HG03432 (cell line): ENCODE measurements around the gene C12orf50.
"Not testable (repeated sequence)": the region's sequence is repeated elsewhere in the genome, so short reads cannot be mapped to it uniquely, and the experiment has no call there.

Source experiments
- ATAC-seq: cut with Tn5 transposase; IDR thresholded peaks from one replicate; pipeline ENCODE4 v1.9.1; 2021; ENCODE audit warnings: mild to moderate bottlenecking, moderate library complexity; ENCODE audit not compliant: unreplicated experiment

Gene C12orf50

DNA sequence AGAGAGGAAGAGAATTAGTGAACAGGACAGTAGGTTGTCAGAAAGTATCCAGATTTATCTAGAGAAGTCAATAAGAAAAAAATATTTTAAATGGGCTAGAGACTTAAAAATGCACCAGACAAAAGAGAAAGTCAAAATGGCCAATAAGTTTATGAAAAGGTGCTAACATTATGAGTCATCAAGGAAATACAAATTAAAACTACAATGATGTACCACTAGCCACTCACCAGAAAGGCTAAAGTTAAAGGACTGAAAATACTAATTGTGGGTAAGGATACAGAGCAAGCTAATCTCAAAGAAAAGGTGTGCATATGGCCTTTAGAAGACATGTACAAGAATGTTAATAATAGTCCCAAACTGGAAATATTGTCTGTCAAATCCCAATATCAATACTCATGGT is 37.7 kb downstream of the C12orf50 start:
- no peak for ATAC-seq

DNA sequence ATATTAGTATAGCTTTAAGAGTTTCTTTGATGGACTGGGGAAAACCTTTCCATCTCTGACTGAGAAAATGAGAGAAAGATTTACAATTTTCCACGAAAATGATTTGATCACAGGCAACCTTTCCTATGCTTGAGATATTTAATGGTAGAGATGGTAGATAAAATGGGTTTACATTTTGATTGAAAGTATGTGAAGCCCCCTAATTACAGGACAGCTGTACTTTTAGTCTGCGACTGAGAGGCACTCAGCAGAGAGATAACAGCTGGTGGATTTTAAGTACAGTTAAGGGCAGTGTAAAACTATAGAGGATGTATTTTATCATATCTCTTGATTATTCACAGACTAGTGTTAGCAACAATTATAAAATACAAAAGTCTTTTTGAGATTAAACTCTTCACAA is 40.7 kb downstream of the C12orf50 start:
- no peak for ATAC-seq

DNA sequence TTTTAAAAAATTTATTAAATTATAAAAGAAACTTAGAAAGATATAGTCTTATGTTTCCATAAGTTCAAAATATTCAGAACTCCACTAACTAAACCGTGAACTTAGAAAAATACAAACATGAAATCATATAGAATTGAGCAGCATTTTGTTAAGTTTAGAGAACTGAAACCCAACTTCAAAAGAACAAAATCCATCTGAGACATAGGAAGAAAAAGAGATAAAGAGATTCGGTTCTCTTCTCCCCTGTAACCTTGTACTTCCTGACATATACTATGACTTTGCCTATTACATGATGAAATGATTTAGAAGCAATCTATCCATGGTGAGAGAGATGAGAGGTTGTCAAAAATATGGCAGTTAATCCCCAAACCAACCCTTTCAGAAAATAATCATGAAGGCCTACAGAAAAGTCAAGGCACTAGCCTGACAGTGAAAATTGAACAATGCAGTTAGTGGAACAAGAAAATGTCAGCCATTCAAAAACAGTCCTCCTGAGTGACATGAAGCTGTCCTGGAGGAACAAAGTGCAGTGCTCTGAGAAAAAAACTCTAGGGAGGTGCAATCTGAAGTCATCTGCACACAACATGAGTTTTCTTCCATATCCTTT is 44.0 kb downstream of the C12orf50 start:
- no peak for ATAC-seq

DNA sequence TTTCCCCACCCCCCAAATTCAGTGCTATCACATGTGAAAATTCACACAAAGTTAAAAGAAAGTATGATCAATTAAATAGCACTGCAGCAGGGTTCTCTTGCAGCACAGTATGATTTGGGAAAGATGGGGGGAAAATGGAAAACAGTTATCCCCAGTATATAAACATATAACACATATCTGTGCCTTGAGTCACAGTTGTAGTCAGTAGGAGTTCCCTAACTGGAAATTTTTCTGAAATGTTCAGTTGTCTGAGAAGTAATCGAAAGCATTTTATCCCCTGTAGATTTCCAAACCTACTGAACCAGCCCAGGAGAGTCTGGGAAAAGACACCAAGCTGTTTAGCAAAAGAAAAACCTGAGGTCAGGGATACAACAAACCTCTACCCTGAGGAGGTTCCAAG is 47.0 kb downstream of the C12orf50 start:
- ATAC-seq: no peak

DNA sequence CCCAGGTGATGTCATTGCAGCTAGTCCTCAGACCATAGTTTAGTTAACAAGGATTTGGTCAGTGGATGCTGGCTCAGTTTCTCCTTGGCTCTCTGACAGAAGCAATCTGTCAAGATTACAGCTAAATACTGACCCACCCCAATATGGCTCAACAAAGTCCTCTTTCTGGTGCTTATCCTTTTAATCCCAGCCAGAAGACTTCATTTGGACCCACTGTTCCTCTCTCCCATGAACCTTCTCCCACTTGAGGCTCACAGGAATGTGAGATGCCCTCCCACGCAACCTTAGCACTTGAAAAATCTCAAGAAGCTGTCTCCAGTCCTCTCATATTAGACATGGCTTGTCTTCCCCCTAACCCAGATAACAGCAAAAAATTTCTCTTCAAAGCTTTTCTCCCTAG is 47.7 kb downstream of the C12orf50 start:
- no peak for ATAC-seq

DNA sequence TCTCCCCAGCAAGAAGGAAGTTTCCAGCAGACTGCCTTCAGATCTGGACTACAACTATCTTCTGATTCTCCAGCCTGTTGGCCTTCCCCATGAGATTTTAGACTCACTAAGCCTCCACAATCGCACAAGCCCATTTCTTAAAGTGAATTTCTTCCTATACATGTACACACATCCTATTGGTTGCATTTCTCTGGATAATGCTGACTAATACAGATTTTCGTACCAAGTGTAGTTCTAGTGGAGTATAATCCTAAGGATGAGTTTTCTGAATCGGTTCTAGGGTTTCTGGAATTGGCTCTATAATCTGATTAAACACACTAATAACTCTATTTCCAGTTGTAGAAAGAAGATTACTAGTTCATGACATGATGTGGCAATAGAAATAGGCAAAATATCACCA is 53.3 kb downstream of the C12orf50 start:
- ATAC-seq: no peak

DNA sequence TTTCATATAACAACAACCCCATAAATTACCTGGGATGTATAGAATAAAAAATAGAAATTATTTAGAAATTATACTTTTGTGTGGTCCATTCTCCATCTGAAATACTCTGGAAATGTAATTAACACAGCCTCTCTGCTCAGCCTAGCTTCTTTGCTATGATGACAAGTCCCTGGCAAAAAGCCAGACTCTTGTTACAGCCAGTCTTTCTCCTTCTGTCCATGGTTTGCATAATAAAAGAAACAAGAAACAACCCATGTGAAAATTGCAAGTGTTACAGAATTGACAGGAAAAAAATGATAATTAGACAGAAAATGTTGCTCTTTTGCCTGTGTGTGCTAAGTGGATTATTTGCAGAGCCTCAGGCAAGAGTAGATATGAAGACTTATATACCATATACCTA is 61.3 kb downstream of the C12orf50 start:
- no peak for ATAC-seq

DNA sequence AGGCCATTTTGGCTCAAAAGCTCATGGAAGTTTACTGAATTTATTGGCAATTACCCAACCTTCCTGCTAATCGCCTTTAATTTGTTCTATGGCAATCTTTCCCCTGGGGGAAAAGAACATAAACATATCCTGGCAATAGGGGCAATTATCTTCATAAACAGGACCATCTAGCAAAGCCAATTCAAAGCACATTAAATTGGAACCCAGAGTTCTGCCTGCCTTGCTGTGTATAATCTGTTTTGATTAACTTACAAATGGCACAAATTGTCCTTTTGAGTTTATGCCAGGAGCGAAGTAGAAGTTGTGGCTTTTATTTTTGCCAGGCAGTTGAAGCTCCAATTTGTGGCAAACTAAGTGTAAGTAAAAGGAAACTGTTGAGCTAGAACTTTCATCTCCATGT is 68.6 kb downstream of the C12orf50 start:
- ATAC-seq: no peak

DNA sequence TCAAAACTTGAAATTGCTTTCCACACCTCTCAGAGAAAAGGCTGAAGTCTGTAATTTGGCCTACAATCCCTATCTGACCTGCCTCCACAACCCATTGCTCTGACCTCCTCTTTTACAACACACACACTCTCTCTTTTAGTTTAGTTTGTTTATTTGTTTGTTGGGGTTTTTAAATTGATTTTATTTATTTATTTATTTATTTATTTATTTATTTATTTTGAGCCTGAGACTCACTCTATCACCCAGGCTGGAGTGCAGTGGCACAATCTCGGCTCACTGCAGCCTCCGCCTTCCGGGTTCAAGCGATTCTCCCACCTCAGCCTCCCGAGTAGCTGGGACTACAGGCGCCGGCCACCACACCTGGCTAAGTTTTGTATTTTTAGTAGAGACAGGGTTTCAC is 75.2 kb downstream of the C12orf50 start:
- not testable (repeated sequence) for ATAC-seq

DNA sequence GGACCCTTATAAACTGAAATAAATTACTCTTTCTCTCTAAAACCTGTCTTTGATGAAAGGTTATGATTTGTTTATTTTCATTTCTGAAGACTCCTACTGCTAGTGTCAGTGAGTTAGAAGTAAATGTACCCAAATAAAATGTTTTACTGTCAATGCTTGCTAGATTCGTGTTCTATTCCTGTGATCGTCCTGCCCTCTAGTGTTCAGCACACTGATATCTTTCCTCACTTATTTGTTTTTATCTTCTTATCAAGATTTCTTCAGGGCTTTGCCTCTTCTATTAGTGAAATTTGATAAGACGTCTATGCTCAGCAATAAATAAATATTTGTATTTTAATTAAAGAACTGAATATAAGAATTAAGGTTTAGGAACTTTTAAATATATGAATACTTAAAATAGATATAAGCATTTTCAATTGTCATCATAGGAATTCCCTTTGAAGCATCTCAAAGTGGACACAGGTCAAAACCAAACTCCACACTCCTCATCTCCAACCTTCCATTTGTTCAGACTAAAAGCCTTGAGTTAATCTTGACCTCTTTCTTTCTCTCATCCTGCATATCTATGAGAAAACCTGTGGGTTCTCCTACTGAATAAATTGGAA is 75.8 kb downstream of the C12orf50 start:
- peak; percentile 57 for ATAC-seq

DNA sequence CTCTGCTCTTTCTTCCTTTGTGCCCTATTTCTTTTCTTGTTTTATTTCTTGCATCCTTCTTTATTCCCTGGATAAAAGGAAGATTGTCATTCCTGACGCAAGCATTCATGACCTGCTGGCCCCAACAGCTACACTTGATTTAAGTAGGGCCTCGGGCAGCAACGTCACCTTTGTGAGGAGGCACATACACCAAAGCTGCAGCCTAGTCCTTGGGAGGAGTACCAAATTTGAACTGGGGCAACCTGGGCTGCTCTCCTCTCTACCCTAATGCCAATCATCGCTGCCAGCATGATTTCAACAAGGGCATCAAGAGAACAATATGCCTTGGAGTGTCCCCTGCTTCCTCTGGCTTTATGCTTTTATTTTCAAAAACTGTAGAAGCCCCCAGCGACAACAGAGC is 76.4 kb downstream of the C12orf50 start:
- ATAC-seq: peak; percentile 5

DNA sequence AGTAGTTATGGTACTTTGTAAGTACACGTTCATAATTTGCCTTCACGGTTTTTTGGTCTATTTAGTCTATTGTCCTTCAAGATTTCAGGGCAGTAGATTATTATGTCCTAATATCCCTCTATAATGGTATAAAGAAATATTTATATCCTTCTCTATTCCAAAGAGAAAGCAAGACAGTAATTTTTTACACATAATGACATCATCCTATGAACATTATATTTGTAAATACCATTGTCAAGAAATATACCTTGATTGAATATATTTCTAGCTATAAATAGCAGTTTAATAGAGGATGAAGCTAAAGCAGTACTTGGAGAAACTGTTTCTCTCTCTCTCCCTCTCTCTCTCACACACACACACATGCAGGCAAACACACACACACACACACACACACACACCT is 77.0 kb downstream of the C12orf50 start:
- ATAC-seq: no peak

DNA sequence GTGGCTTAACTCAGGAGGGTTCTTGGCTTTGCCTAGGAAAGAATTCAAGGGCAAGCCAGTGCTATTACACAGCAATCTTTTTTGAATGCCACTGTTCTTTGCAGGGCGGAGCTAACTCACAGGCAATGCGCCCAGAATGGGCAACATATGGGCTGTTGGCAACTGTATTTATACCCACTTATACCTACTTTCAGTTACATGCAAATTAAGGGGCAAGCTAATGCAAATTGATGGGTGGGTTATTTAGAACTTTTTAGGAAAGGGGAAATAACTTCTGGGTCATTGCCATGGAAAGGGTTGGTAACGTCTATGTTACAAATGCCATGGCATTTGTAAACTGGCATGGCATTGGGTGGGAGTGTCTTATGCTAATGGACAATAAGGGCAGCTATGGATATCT is 85.4 kb downstream of the C12orf50 start:
- ATAC-seq: no peak

DNA sequence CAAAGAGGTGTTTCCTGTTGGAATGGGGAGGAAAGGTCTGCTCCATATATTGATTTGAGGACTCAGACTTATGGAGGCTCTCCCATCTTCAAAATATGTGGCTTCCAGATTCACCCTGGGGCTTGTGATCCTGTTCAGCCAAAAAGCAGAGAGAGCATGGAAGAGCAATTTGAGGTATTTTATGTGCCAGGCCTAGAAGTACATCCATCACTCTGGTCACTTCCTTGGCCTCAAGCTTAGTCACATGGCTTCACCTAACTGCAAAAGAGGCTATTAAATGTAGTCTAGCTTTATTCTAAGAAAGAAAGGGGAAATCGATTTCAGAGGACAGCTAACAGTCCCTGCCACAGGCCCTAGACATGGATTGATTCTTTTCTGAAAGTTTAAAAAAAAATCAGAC is 86.2 kb downstream of the C12orf50 start:
- ATAC-seq: no peak

DNA sequence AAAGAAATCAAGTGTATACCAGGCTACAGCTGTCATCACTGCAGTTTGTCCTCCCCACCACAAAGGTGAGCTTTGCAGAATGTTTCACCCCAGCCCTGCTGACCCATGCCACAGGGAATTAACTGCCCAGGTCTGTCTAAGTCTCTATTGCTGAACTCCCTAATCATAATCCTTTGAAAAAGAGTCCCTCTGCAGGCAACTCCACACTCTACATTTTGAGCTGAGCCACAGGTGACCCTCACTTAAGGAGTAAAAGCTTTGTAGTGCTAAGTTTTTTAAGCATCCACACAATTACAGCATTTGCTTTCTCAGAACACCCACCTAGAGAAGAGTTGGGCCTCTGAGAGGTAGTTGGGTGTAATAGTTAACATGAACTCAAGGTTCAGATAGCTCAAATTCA is 90.0 kb downstream of the C12orf50 start:
- ATAC-seq: no peak

DNA sequence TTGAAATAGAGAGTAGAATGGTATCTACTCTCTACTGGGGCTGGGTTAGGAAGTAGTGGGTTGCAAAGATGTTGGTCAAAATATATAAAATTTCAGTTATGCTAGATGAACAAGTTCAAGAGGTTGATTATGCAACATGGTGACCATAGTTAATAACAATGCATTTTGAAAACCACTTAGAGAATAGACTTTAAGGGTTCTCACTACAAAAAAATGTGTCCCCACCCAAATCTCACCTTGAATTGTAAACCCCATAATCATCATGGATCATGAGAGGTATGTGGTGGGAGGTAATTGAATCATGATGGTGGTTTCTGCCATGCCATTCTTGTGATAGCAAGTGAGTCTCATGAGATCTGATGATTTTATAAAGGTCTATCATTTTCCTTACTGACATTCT is 94.0 kb downstream of the C12orf50 start:
- ATAC-seq: no peak

DNA sequence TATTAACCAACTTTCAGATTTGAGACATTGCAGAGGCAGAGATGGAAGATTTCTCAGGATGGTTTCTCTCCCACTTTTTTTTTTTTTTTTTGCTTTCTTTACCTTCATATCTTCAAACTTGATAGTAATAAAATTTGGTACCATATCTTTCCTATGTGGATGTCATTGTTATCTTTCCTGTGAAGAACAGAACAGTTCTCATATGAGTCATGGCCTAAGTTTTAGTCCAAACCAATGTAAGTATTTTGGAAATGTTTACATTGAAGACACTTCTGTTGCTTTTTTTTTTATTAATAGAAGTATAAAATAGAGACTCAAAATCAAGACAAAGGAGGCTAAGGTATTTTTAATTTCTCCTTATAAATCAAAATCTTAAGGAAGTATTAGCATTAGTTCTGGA is 95.2 kb downstream of the C12orf50 start:
- no peak for ATAC-seq

DNA sequence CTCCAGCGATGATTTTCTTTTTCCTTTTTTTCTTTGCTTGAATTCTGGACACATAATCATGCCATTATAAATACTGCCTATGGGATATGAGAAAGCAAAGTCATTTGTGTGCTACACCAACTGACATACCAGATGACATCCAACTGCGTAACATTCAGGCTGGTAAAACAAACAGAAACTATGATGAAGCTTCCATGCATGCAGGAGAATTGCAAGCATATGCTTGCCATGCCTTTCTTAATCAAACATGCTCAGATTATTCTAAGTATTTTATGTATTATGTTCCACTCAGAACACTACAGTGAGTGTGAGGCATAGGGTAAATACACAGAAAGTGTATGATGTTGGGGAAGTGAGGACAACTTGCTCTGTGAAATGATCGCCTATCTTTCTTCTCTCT is 97.4 kb downstream of the C12orf50 start:
- ATAC-seq: no peak

DNA sequence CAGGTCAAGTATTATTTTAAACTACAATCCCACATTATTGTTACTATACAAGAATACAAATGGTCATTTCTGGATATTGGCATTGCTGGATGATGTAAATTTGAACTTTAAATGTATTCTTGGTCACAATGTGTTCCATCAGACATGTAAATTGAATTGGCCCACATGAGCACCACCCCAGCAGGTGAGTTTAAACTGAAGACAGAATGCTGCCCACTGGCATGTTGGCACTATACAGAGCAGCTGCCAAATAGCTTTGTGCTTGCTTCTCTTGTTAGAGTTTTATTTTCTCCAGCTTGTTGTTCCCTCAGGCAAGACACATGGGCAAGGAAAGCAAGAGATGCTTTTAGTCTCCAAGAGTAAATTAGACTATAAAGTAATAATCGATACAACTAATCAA is 98.6 kb downstream of the C12orf50 start:
- no peak for ATAC-seq
